SK-N-SH treated with all-trans-retinoic acid at 6 μM for 48 hours (cell line): ENCODE measurements around the gene MMUT.

Source experiments
- ATAC-seq: fragments of 200-7000 bp; cut with Tn5 transposase; 3 replicates; pipeline ENCODE4 v1.9.1; 2020; ENCODE audit warnings: mild to moderate bottlenecking, moderate library complexity
- ARNTL ChIP-seq: fragments of 450-650 bp; formaldehyde crosslinking; IDR thresholded peaks from 2 replicates; pipeline ENCODE4 v1.5.0; 2020; ENCODE audit warnings: low read depth, mild to moderate bottlenecking, moderate library complexity, borderline replicate concordance
- BACH2 ChIP-seq: fragments of 250-450 bp; sonication (Bioruptor Pico); IDR thresholded peaks from 2 replicates; pipeline ENCODE4 v1.9.0; 2021; ENCODE audit warnings: mild to moderate bottlenecking, borderline replicate concordance
- CREB5 ChIP-seq: fragments of 250-450 bp; sonication (Bioruptor Pico); IDR thresholded peaks from 2 replicates; pipeline ENCODE4 v1.5.1; 2020; ENCODE audit warnings: low read depth, mild to moderate bottlenecking, moderate library complexity
- CSDC2 ChIP-seq: fragments of 250-450 bp; sonication (Bioruptor Pico); IDR thresholded peaks from 2 replicates; pipeline ENCODE4 v1.5.0; 2020; ENCODE audit warnings: mild to moderate bottlenecking, moderate library complexity
- ESRRG ChIP-seq: fragments of 250-450 bp; sonication (Bioruptor Pico); IDR thresholded peaks from 2 replicates; pipeline ENCODE4 v1.6.1; 2021; ENCODE audit warnings: mild to moderate bottlenecking
- GLIS3 ChIP-seq: fragments of 250-450 bp; sonication (Bioruptor Pico); IDR thresholded peaks from 2 replicates; pipeline ENCODE4 v1.5.0; 2020; ENCODE audit warnings: mild to moderate bottlenecking, moderate library complexity
- ISL1 ChIP-seq: fragments of 250-450 bp; sonication (Bioruptor Pico); IDR thresholded peaks from 2 replicates; pipeline ENCODE4 v2.1.2; 2022; ENCODE audit warnings: mild to moderate bottlenecking, moderate library complexity
- OSR1 ChIP-seq: fragments of 250-450 bp; sonication (Bioruptor Pico); IDR thresholded peaks from 2 replicates; pipeline ENCODE4 v1.8.0; 2022; ENCODE audit warnings: moderate library complexity, mild to moderate bottlenecking, inconsistent platforms
- POU6F1 ChIP-seq: fragments of 250-450 bp; sonication (Bioruptor Pico); IDR thresholded peaks from 2 replicates; pipeline ENCODE4 v1.8.0; 2021; ENCODE audit warnings: low read depth, mild to moderate bottlenecking, moderate library complexity, borderline replicate concordance
- PPARA ChIP-seq: fragments of 250-450 bp; sonication (Bioruptor Pico); IDR thresholded peaks from 2 replicates; pipeline ENCODE4 v1.5.0; 2020; ENCODE audit warnings: mild to moderate bottlenecking, borderline replicate concordance
- RARB ChIP-seq: fragments of 250-450 bp; sonication (Bioruptor Pico); IDR thresholded peaks from 2 replicates; pipeline ENCODE4 v1.8.0; 2021; ENCODE audit warnings: mild to moderate bottlenecking, moderate library complexity
- SNAI2 ChIP-seq: fragments of 250-450 bp; sonication (Bioruptor Pico); IDR thresholded peaks from 2 replicates; pipeline ENCODE4 v1.5.0; 2020; ENCODE audit warnings: mild to moderate bottlenecking, moderate library complexity
- TCF4 ChIP-seq: fragments of 250-450 bp; sonication (Bioruptor Pico); IDR thresholded peaks from 2 replicates; pipeline ENCODE4 v1.8.0; 2021; ENCODE audit warnings: mild to moderate bottlenecking, moderate library complexity, borderline replicate concordance
- TOX ChIP-seq: fragments of 250-450 bp; sonication (Bioruptor Pico); IDR thresholded peaks from 2 replicates; pipeline ENCODE4 v1.8.0; 2021; ENCODE audit warnings: mild to moderate bottlenecking, moderate library complexity, borderline replicate concordance
- TSHZ2 ChIP-seq: fragments of 250-450 bp; sonication (Bioruptor Pico); IDR thresholded peaks from 2 replicates; pipeline ENCODE4 v1.5.0; 2020; ENCODE audit warnings: mild to moderate bottlenecking, moderate library complexity
- ZC3H10 ChIP-seq: fragments of 250-450 bp; sonication (Bioruptor Pico); IDR thresholded peaks from 2 replicates; pipeline ENCODE4 v1.5.1; 2021; ENCODE audit warnings: mild to moderate bottlenecking, moderate library complexity
- ZFP3 ChIP-seq: fragments of 250-450 bp; sonication (Bioruptor Pico); IDR thresholded peaks from 2 replicates; pipeline ENCODE4 v1.5.0; 2020; ENCODE audit warnings: mild to moderate bottlenecking, moderate library complexity
- ZFP30 ChIP-seq: fragments of 450-650 bp; formaldehyde crosslinking; IDR thresholded peaks from 2 replicates; pipeline ENCODE4 v1.5.0; 2022; ENCODE audit warnings: mild to moderate bottlenecking, moderate library complexity
- ZNF565 ChIP-seq: fragments of 450-650 bp; formaldehyde crosslinking; conservative IDR thresholded peaks from 2 replicates; pipeline ENCODE4 v1.5.0; 2020; ENCODE audit warnings: low read depth, mild to moderate bottlenecking, moderate library complexity
- ZNF70 ChIP-seq: fragments of 450-650 bp; formaldehyde crosslinking; IDR thresholded peaks from 2 replicates; pipeline ENCODE4 v1.5.0; 2020; ENCODE audit warnings: mild to moderate bottlenecking, moderate library complexity
- ZNF8 ChIP-seq: fragments of 450-650 bp; formaldehyde crosslinking; IDR thresholded peaks from 2 replicates; pipeline ENCODE4 v1.5.0; 2020; ENCODE audit warnings: mild to moderate bottlenecking, moderate library complexity
- TF ChIP-seq, protein P1 (sequence below): fragments of 250-450 bp; sonication (Bioruptor Pico); IDR thresholded peaks from 2 replicates; pipeline ENCODE4 v1.5.1; 2021; ENCODE audit warnings: mild to moderate bottlenecking, moderate library complexity
- TF ChIP-seq, protein P2 (sequence below): fragments of 250-450 bp; sonication (Bioruptor Pico); IDR thresholded peaks from 2 replicates; pipeline ENCODE4 v1.8.0; 2020; ENCODE audit warnings: mild to moderate bottlenecking, moderate library complexity, borderline replicate concordance

Gene MMUT

DNA sequence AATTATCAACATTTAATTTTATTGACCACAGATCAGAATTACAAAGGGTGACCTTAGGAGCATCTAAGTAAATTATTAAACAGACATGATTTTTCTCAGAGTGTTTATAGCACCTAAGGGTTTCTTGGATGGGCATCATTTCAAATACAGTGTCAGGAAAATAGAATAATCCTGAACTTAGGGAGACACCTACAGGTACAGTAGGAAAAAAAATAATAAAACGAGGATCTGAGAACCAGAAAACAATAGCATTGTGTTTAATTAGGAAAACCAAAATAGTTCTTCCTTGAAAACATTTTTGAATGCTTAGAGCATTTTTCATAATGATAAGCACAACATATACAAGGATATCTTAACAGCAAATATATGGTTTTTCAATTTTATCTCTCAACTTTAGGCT is 39.2 kb downstream of the MMUT start:
- TF ChIP-seq GLIS3 (CRISPR knock-in tag), result no peak
- TF ChIP-seq, protein P1, sequence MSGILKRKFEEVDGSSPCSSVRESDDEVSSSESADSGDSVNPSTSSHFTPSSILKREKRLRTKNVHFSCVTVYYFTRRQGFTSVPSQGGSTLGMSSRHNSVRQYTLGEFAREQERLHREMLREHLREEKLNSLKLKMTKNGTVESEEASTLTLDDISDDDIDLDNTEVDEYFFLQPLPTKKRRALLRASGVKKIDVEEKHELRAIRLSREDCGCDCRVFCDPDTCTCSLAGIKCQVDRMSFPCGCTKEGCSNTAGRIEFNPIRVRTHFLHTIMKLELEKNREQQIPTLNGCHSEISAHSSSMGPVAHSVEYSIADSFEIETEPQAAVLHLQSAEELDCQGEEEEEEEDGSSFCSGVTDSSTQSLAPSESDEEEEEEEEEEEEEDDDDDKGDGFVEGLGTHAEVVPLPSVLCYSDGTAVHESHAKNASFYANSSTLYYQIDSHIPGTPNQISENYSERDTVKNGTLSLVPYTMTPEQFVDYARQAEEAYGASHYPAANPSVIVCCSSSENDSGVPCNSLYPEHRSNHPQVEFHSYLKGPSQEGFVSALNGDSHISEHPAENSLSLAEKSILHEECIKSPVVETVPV (CRISPR knock-in tag), result no peak
- TF ChIP-seq BACH2, result no peak
- no peak for TF ChIP-seq RARB
- TF ChIP-seq ZC3H10 (CRISPR knock-in tag), result no peak
- no peak for TF ChIP-seq SNAI2
- TF ChIP-seq, protein P2, sequence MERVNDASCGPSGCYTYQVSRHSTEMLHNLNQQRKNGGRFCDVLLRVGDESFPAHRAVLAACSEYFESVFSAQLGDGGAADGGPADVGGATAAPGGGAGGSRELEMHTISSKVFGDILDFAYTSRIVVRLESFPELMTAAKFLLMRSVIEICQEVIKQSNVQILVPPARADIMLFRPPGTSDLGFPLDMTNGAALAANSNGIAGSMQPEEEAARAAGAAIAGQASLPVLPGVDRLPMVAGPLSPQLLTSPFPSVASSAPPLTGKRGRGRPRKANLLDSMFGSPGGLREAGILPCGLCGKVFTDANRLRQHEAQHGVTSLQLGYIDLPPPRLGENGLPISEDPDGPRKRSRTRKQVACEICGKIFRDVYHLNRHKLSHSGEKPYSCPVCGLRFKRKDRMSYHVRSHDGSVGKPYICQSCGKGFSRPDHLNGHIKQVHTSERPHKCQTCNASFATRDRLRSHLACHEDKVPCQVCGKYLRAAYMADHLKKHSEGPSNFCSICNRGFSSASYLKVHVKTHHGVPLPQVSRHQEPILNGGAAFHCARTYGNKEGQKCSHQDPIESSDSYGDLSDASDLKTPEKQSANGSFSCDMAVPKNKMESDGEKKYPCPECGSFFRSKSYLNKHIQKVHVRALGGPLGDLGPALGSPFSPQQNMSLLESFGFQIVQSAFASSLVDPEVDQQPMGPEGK, result no peak
- no peak for TF ChIP-seq ZNF8 (CRISPR knock-in tag)
- no peak for TF ChIP-seq ARNTL (CRISPR knock-in tag)
- TF ChIP-seq, all 23 proteins: peak for 0
- peak; percentile 27; the same call in 1 of the 3 replicates for ATAC-seq

- TF ChIP-seq ZNF70 (CRISPR knock-in tag) (no peak), TSHZ2 (no peak), ZFP30 (CRISPR knock-in tag) (no peak), BACH2 (no peak), SNAI2 (no peak), ZNF565 (CRISPR knock-in tag) (no peak), CSDC2 (CRISPR knock-in tag) (no peak), CREB5 (CRISPR knock-in tag) (no peak), RARB (no peak), ZFP3 (CRISPR knock-in tag) (no peak), POU6F1 (no peak)
- TF ChIP-seq, protein P1 (CRISPR knock-in tag), result no peak
- ATAC-seq, result no peak
These were observed 46.9 kb downstream of the MMUT start for GRCh38 chr6:49416195-49416594.

- ATAC-seq, result no peak
- TF ChIP-seq ZNF565 (CRISPR knock-in tag) (no peak), POU6F1 (no peak), PPARA (no peak), ZC3H10 (CRISPR knock-in tag) (no peak), TOX (no peak), ZNF8 (CRISPR knock-in tag) (no peak), SNAI2 (no peak), ESRRG (CRISPR knock-in tag) (no peak), TCF4 (CRISPR knock-in tag) (no peak), OSR1 (CRISPR knock-in tag) (no peak), ISL1 (no peak), ZNF70 (CRISPR knock-in tag) (no peak), CSDC2 (CRISPR knock-in tag) (no peak), GLIS3 (CRISPR knock-in tag) (no peak), ARNTL (CRISPR knock-in tag) (no peak)
- TF ChIP-seq, protein P2, result no peak
These were observed 47.7 kb downstream of the MMUT start for GRCh38 chr6:49415358-49415757.
